H1 (cell line): ENCODE data around the gene EXD3. TPM values are rescaled to one million over a fixed set of nuclear protein-coding genes. Genes with fewer than 3 reads are reported as not detected.
A peak's percentile ranks its signal among the peaks of the same experiment; 100 is the strongest.

Source experiments
- CTCF ChIA-PET: fragments of 300-600 bp; sonication (Branson Sonifier 250); formaldehyde crosslinking; loops from one replicate; lab custom pipeline; 2021; ENCODE audit not compliant: partially characterized antibody; lab: Charles Lee
- POLR2A ChIA-PET: fragments of 300-600 bp; sonication (Branson Sonifier 250); formaldehyde crosslinking; loops from one replicate; lab custom pipeline; 2021; ENCODE audit warnings: inconsistent platforms; ENCODE audit not compliant: partially characterized antibody; lab: Charles Lee
- DNase-seq, 2 experiments: peaks; one replicate each; pipeline versions ENCODE4 v3.0.0 to v3.0.0-alpha.2; 2010 to 2022; ENCODE audit warnings: low spot score in 2 of 2, low read depth in 1 of 2, mixed read lengths in 1 of 2
- FAIRE-seq: peaks from 2 replicates; lab custom pipeline; 2011; peaks lifted over from hg19 to GRCh38; lab: Jason Lieb, UNC
- H2AFZ ChIP-seq: 2 replicates; pipeline ENCODE4 v1.8.1; 2012; ENCODE audit warnings: low read length, inconsistent platforms
- H2AK5ac ChIP-seq: 2 replicates; pipeline ENCODE4 v1.6.1; 2013; ENCODE audit warnings: low read depth, low read length
- H2BK120ac ChIP-seq: replicated peaks from 2 replicates; pipeline ENCODE3; 2013; ENCODE audit warnings: low read depth, low read length, inconsistent platforms
- H2BK12ac ChIP-seq: 2 replicates; pipeline ENCODE4 v1.6.1; 2013; ENCODE audit warnings: low read depth, low read length
- H2BK15ac ChIP-seq: 2 replicates; pipeline ENCODE4 v1.6.1; 2013; ENCODE audit warnings: low read length
- H2BK20ac ChIP-seq: 2 replicates; pipeline ENCODE4 v1.6.1; 2013; ENCODE audit warnings: low read length
- H2BK5ac ChIP-seq: 2 replicates; pipeline ENCODE4 v1.6.1; 2013; ENCODE audit warnings: low read depth, low read length
- H3K14ac ChIP-seq: 2 replicates; pipeline ENCODE4 v1.6.1; 2013; ENCODE audit warnings: inconsistent platforms; ENCODE audit not compliant: insufficient read length
- H3K18ac ChIP-seq: 2 replicates; pipeline ENCODE4 v1.6.1; 2013; ENCODE audit warnings: low read length; ENCODE audit errors: extremely low read depth
- H3K23ac ChIP-seq: 2 replicates; pipeline ENCODE4 v1.6.1; 2013; ENCODE audit warnings: inconsistent platforms; ENCODE audit not compliant: insufficient read length
- H3K23me2 ChIP-seq: 2 replicates; pipeline ENCODE4 v1.6.1; 2013; ENCODE audit warnings: low read depth, low read length
- H3K27ac ChIP-seq: 2 replicates; pipeline ENCODE4 v1.6.1; 2011; ENCODE audit warnings: low read depth, low read length, inconsistent platforms
- H3K27me3 ChIP-seq, 4 experiments: replicated peaks in 1 of 4; 1 replicate in 1 of 4; 2 replicates in 3 of 4; pipeline versions ENCODE4 v1.6.1 to v1.8.1; 2011 to 2013; ENCODE audit warnings: low read length in 3 of 4, mild to moderate bottlenecking in 3 of 4, inconsistent platforms in 2 of 4, mixed read lengths in 2 of 4, moderate library complexity in 1 of 4; ENCODE audit not compliant: control insufficient read depth in 3 of 4, insufficient read depth in 3 of 4; ENCODE audit errors: extremely low read depth in 1 of 4
- H3K36me3 ChIP-seq, 4 experiments: 2 replicates each; pipeline versions ENCODE4 v1.6.1 to v1.8.1; 2011 to 2013; ENCODE audit warnings: mild to moderate bottlenecking in 4 of 4, low read length in 3 of 4, moderate library complexity in 2 of 4, control low read depth in 1 of 4, inconsistent platforms in 1 of 4; ENCODE audit not compliant: insufficient read depth in 4 of 4, control insufficient read depth in 2 of 4
- H3K4ac ChIP-seq: replicated peaks from 2 replicates; pipeline ENCODE3; 2013; ENCODE audit warnings: low read length, low read depth, mixed read lengths, inconsistent platforms; ENCODE audit not compliant: insufficient read length
- H3K4me1 ChIP-seq, 4 experiments: replicated peaks in 1 of 4; 1 replicate in 1 of 4; 2 replicates in 3 of 4; pipeline versions ENCODE4 v1.6.1 to v1.8.1; 2011 to 2013; ENCODE audit warnings: low read length in 3 of 4, inconsistent platforms in 2 of 4, mixed read lengths in 1 of 4; ENCODE audit not compliant: insufficient read depth in 4 of 4, control insufficient read depth in 3 of 4
- H3K4me2 ChIP-seq, 2 experiments: 2 replicates each; pipeline versions ENCODE4 v1.6.1 to v1.8.1; 2011 to 2013; ENCODE audit warnings: low read depth in 2 of 2, low read length in 2 of 2, control low read depth in 1 of 2, inconsistent platforms in 1 of 2, mild to moderate bottlenecking in 1 of 2; ENCODE audit not compliant: insufficient read depth in 1 of 2
- H3K4me3 ChIP-seq, 4 experiments: fragments of 200-600, 300-600 bp in 1 of 4; sonication (generic), shearing (Covaris generic), sonication (Bioruptor Twin) in 1 of 4; 2 replicates each; pipeline versions ENCODE4 v1.5.1 to v1.8.1; 2011 to 2016; ENCODE audit warnings: low read length in 4 of 4, low read depth in 3 of 4, control low read depth in 2 of 4, inconsistent platforms in 2 of 4, mild to moderate bottlenecking in 2 of 4, mixed read lengths in 1 of 4, moderate library complexity in 1 of 4; ENCODE audit not compliant: insufficient read depth in 2 of 4; ENCODE audit errors: extremely low read depth in 1 of 4
- H3K56ac ChIP-seq: replicated peaks from 2 replicates; pipeline ENCODE3; 2013; ENCODE audit warnings: low read depth, mild to moderate bottlenecking, mixed read lengths, low read length, inconsistent platforms; ENCODE audit not compliant: insufficient read length
- H3K79me1 ChIP-seq: 2 replicates; pipeline ENCODE4 v1.6.1; 2013; ENCODE audit warnings: low read depth, low read length, control low read depth
- H3K79me2 ChIP-seq, 2 experiments: 2 replicates each; pipeline versions ENCODE4 v1.6.1 to v1.8.1; 2012 to 2013; ENCODE audit warnings: low read length in 2 of 2, mild to moderate bottlenecking in 2 of 2, inconsistent platforms in 1 of 2; ENCODE audit not compliant: insufficient read depth in 2 of 2, control insufficient read depth in 1 of 2
- H3K9ac ChIP-seq, 4 experiments: replicated peaks in 1 of 4; 1 replicate in 1 of 4; 2 replicates in 3 of 4; pipeline versions ENCODE4 v1.6.1 to v1.8.1; 2011 to 2013; ENCODE audit warnings: low read depth in 3 of 4, low read length in 3 of 4, control low read depth in 2 of 4, mild to moderate bottlenecking in 2 of 4, moderate library complexity in 2 of 4, inconsistent platforms in 1 of 4; ENCODE audit errors: extremely low read depth in 1 of 4
- H3K9me3 ChIP-seq, 2 experiments: 2 replicates each; pipeline versions ENCODE4 v1.6.1 to v1.8.1; 2012 to 2013; ENCODE audit warnings: mild to moderate bottlenecking in 2 of 2, moderate library complexity in 2 of 2, control low read depth in 1 of 2, inconsistent platforms in 1 of 2, low read depth in 1 of 2, low read length in 1 of 2, mixed read lengths in 1 of 2; ENCODE audit not compliant: insufficient read depth in 2 of 2
- H4K20me1 ChIP-seq, 2 experiments: replicated peaks in 1 of 2; 2 replicates each; pipeline versions ENCODE3 to v1.8.1; 2011 to 2013; ENCODE audit warnings: inconsistent platforms in 2 of 2, low read length in 2 of 2, mild to moderate bottlenecking in 1 of 2; ENCODE audit not compliant: insufficient read depth in 2 of 2, control insufficient read depth in 1 of 2
- H4K5ac ChIP-seq: 2 replicates; pipeline ENCODE4 v1.6.1; 2013; ENCODE audit warnings: low read length, low read depth, mixed read lengths, inconsistent platforms; ENCODE audit not compliant: insufficient read length
- H4K8ac ChIP-seq: 2 replicates; pipeline ENCODE4 v1.8.0; 2013; ENCODE audit warnings: mild to moderate bottlenecking, moderate library complexity, low read length, inconsistent platforms; ENCODE audit not compliant: insufficient read depth; ENCODE audit errors: extremely low read depth
- H4K91ac ChIP-seq: replicated peaks from 2 replicates; pipeline ENCODE3; 2013; ENCODE audit warnings: low read length, mixed read lengths, inconsistent platforms; ENCODE audit not compliant: insufficient read length
- ATF3 ChIP-seq: IDR thresholded peaks from 2 replicates; pipeline ENCODE4 v1.6.1; 2011; ENCODE audit warnings: low read depth, mild to moderate bottlenecking, low read length; ENCODE audit not compliant: insufficient read depth
- NRF1 ChIP-seq: IDR thresholded peaks from 2 replicates; pipeline ENCODE4 v1.6.1; 2011; ENCODE audit warnings: mild to moderate bottlenecking, low read depth, low read length, improper control_type of control experiment
- RFX5 ChIP-seq: IDR thresholded peaks from 2 replicates; pipeline ENCODE4 v1.6.1; 2011; ENCODE audit warnings: low read depth, low read length, improper control_type of control experiment, borderline replicate concordance
- SP2 ChIP-seq: IDR thresholded peaks from 2 replicates; pipeline ENCODE4 v1.6.1; 2012; ENCODE audit warnings: mild to moderate bottlenecking, low read length, inconsistent platforms
- TAF7 ChIP-seq: optimal IDR thresholded peaks from 2 replicates; pipeline ENCODE3; 2011; ENCODE audit warnings: low read depth, mild to moderate bottlenecking, inconsistent platforms, low read length, moderate library complexity, borderline replicate concordance
- WGBS, 2 experiments: shearing (Covaris generic) in 1 of 2; methylation state at CpG; one replicate each; pipeline versions ENCODE4 v1.1.6 to v1.1.7; 2013 to 2015; ENCODE audit warnings: low lambda C conversion rate in 2 of 2, mixed read lengths in 2 of 2, inconsistent platforms in 1 of 2, low coverage in 1 of 2, missing lambda C conversion rate in 1 of 2; ENCODE audit not compliant: insufficient replicate concordance in 2 of 2, insufficient coverage in 1 of 2, insufficient read length in 1 of 2; ENCODE audit errors: extremely low coverage in 1 of 2, missing lambda C conversion rate in 1 of 2; 5-methylcytosine and 5-hydroxymethylcytosine counted together
- polyA plus RNA-seq, 7 experiments: library from polyadenylated mRNA; depleted of rRNA in 3 of 7; stranded (reverse) in 5 of 7; unstranded in 2 of 7; fragments of >200 nt in 5 of 7; fragments of 200-250 nt in 2 of 7; gene quantifications; 1 replicate in 5 of 7; 2 replicates in 1 of 7; 4 replicates in 1 of 7; pipeline versions ENCODE4 v1.2.1 to v1.2.3, GENCODE V29; 2011 to 2013; ENCODE audit warnings: missing spikeins in 2 of 7, mixed read lengths in 2 of 7
- total RNA-seq: library from RNA; stranded (reverse); fragmentation: NEBNext Ultra II Directional; extraction: Animal tissue kit (Norgen Biotek cat#: 25700); gene quantifications from 2 replicates; pipeline ENCODE4 v1.2.1, GENCODE V29; 2021

Gene EXD3
- total and polyA plus RNA-seq, 2 of the 8 experiments (the other 6 are each of a cell fraction or from before 2014, with no cell fraction given), result 7.2 to 9.4 TPM

- Histone ChIP-seq H2BK5ac (no peak overlapping the region), H2AFZ (no peak overlapping the region), H3K14ac (no peak overlapping the region), H3K27ac (no peak overlapping the region), H3K23ac (no peak overlapping the region), H4K5ac (no peak overlapping the region), H3K18ac (peak overlapping the region; percentile 71), H2BK12ac (peak overlapping the region; percentile 80; the same call in 1 of the 2 replicates), H3K79me1 (peaks cover 3% of the 10 kb centered on the region), H3K79me2 (peaks cover 0 to 3% of the 10 kb centered on the region in 2 experiments; a peak in 1 of 4 replicates), H4K20me1 (peaks cover 0 to 9% of the 10 kb centered on the region in 2 experiments), H3K9me3 (no peaks in the 10 kb centered on the region), H4K8ac (peak overlapping the region; percentile 54; the same call in 1 of the 2 replicates), H3K4me2 (peak overlapping the region; percentile 76 to 79), H3K27me3 (peaks cover 0 to 16% (median 7%) of the 10 kb centered on the region in 4 experiments; a peak in 5 of 7 replicates), H4K91ac (peak overlapping the region; percentile 57), H3K56ac (no peak overlapping the region), H2BK120ac (no peak overlapping the region), H3K23me2 (peaks cover 11% of the 10 kb centered on the region), H2BK20ac (no peak overlapping the region), H3K4me3 (peak overlapping the region; percentile 29 to 62 (median 39); a peak in 7 of 8 replicates), H3K4ac (peak overlapping the region; percentile 21), H3K9ac (no peak overlapping the region), H2BK15ac (peak overlapping the region; percentile 61; the same call in 1 of the 2 replicates), H3K36me3 (no peaks in the 10 kb centered on the region), H3K4me1 (peaks cover 3 to 59% (median 48%) of the 10 kb centered on the region in 4 experiments), H2AK5ac (no peak overlapping the region)
- DNase-seq (peak in 1 of 2 experiments; percentile 88), FAIRE-seq (no peak)
- 8% methylated on average over 19 of the region's 78 CpGs; no CpG with 5 or more reads in 1 of the 2 experiments for WGBS, 2 experiments
- CTCF ChIA-PET, result interaction anchor here (0.6 to 4.7 kb wide), 31 partner anchors 9 to 409 kb away, joined by 3 to 55 read pairs (median 4); no protein-coding TSS in a partner anchor
- POLR2A ChIA-PET, result interaction anchor here (0.7 to 10.0 kb wide), 16 partner anchors 12 to 143 kb away, joined by 3 to 129 read pairs (median 4); partner anchors contain the start of genes EXD3, NELFB, NOXA1 and TOR4A
- TF ChIP-seq RFX5 (no peak), TAF7 (no peak), NRF1 (no peak), ATF3 (no peak), SP2 (no peak)
Observed at GRCh38 chr9:137302449-137303150, 120.4 kb downstream of the EXD3 start.
